ENCODE results near the gene PCBD1. TPM values are rescaled to one million over a fixed set of nuclear protein-coding genes. Genes with fewer than 3 reads are reported as not detected.

PCBD1 gene
- total and polyA plus RNA-seq, 3 donors from 2014 or later: 49.6 to 71.2 (median 61.9) TPM

- Histone ChIP-seq H3K36me3 (ENCODE audit: low read depth, missing control alignments) (no peaks in the 10 kb centered on the region), H3K4me3 (no peak overlapping the region), H3K27me3 (no peaks in the 10 kb centered on the region), H3K27ac (no peak overlapping the region), H3K4me1 (no peaks in the 10 kb centered on the region), H3K9me3 (no peaks in the 10 kb centered on the region)
- WGBS, 2 donors: 80 to 81% methylated on average over 16 of the region's 16 CpGs
- intact Hi-C loops (cut with DNase I; ENCODE audit: low total_unique reads): loop anchor here (10.0 kb wide), 1 partner anchor 377 kb away; no protein-coding TSS in a partner anchor
- DNase-seq: no peak
- TF ChIP-seq CTCF (IDR thresholded peaks at IDR 0.05): no peak
- no peak for TF ChIP-seq POLR2A (IDR thresholded peaks at IDR 0.05)
Measured at GRCh38 chr10:70907637-70908405, 19.5 kb upstream of the PCBD1 start.

GRCh38 chr10:70906953-70907636 is 18.7 kb upstream of the PCBD1 start:
- H3K4me3 ChIP-seq: no peak overlapping the region
- no peaks in the 10 kb centered on the region for H3K4me1 ChIP-seq
- no peak overlapping the region for H3K27ac ChIP-seq
- no peak for DNase-seq
- no peaks in the 10 kb centered on the region for H3K36me3 ChIP-seq (ENCODE audit: low read depth, missing control alignments)
- WGBS, 2 donors: 82 to 87% methylated on average over 11 to 15 of the region's 15 CpGs
- no peaks in the 10 kb centered on the region for H3K27me3 ChIP-seq
- intact Hi-C loops (cut with DNase I; ENCODE audit: low total_unique reads): loop anchor here (10.0 kb wide), 1 partner anchor 378 kb away; no protein-coding TSS in a partner anchor
- no peak for TF ChIP-seq CTCF (IDR thresholded peaks at IDR 0.05)
- no peak for TF ChIP-seq POLR2A (IDR thresholded peaks at IDR 0.05)
- no peaks in the 10 kb centered on the region for H3K9me3 ChIP-seq

- Histone ChIP-seq H3K9me3 (no peaks in the 10 kb centered on the region), H3K4me3 (no peak overlapping the region), H3K36me3 (ENCODE audit: low read depth, missing control alignments) (no peaks in the 10 kb centered on the region), H3K4me1 (no peaks in the 10 kb centered on the region), H3K27me3 (no peaks in the 10 kb centered on the region), H3K27ac (no peak overlapping the region)
- intact Hi-C loops (cut with DNase I; ENCODE audit: low total_unique reads): loop anchor here (10.0 kb wide), 1 partner anchor 379 kb away; no protein-coding TSS in a partner anchor
- no peak for DNase-seq
- no peak for TF ChIP-seq CTCF (IDR thresholded peaks at IDR 0.05)
- TF ChIP-seq POLR2A (IDR thresholded peaks at IDR 0.05): no peak
- WGBS, 2 donors: 74 to 84% methylated on average over 5 of the region's 5 CpGs
Measured at GRCh38 chr10:70906031-70906783, 17.8 kb upstream of the PCBD1 start.

- Histone ChIP-seq H3K4me1 (no peaks in the 10 kb centered on the region), H3K27me3 (no peaks in the 10 kb centered on the region), H3K9me3 (no peaks in the 10 kb centered on the region), H3K36me3 (ENCODE audit: low read depth, missing control alignments) (no peaks in the 10 kb centered on the region), H3K4me3 (no peak overlapping the region), H3K27ac (no peak overlapping the region)
- TF ChIP-seq POLR2A (IDR thresholded peaks at IDR 0.05) (no peak), CTCF (IDR thresholded peaks at IDR 0.05) (no peak)
- no peak for DNase-seq
- WGBS, 2 donors: 89 to 91% methylated on average over 19 to 27 of the region's 27 CpGs
- intact Hi-C loops (cut with DNase I; ENCODE audit: low total_unique reads): loop anchor here (10.0 kb wide), 1 partner anchor 379 kb away; no protein-coding TSS in a partner anchor
Measured at GRCh38 chr10:70905071-70906021, 17.0 kb upstream of the PCBD1 start.

Measured in testis (tissue), 3 donors.